ENCODE results near the gene WDR43. TPM values are rescaled to one million over a fixed set of nuclear protein-coding genes. Genes with fewer than 3 reads are reported as not detected.
A peak's percentile ranks its signal among the peaks of the same experiment; 100 is the strongest.

The WDR43 gene
- total RNA-seq (10 to 100 TPM; 14.4 to 35.9 (median 23.9) TPM), polyA plus RNA-seq (10 to 100 TPM in 1 of 2 donors, 1 to 10 TPM in 1; 4.5 to 20.6 TPM)
- long read RNA-seq, donor 1, transcript WDR43-202 (18 exons, 3,533 nt) = major isoform, 14 of 22 reads
- long read RNA-seq, donor 1, partial matches to known transcripts = 3 of 22 reads
- long read RNA-seq, donor 1, other reads (novel, unspliced or antisense) = 5 of 22 reads
- long read RNA-seq, donor 2, transcript WDR43-202 (18 exons, 3,533 nt) = major isoform, 46 of 67 reads
- long read RNA-seq, donor 2, partial matches to known transcripts = 15 of 67 reads
- long read RNA-seq, donor 2, other reads (novel, unspliced or antisense) = 6 of 67 reads
- long read RNA-seq, donor 3, transcript WDR43-202 (18 exons, 3,533 nt) = major isoform, 14 of 21 reads
- long read RNA-seq, donor 3, partial matches to known transcripts = 3 of 21 reads
- long read RNA-seq, donor 3, other reads (novel, unspliced or antisense) = 4 of 21 reads

GRCh38 chr2:28894470-28895188 lies at the start of gene WDR43:
Gene WDR43 (plus strand): TSS chr2:28894667. CDS start chr2:28894699, 32 bp downstream.
- peak in 1 of 2 donors; percentile 61 for TF ChIP-seq POLR2A (IDR thresholded peaks at IDR 0.05)
- no peak for TF ChIP-seq CTCF (IDR thresholded peaks at IDR 0.05)
- ATAC-seq = peak; percentile 98 to 100 (median 100)
- peak; percentile 97 to 99 (median 98) for DNase-seq
- 0 to 1% (median 0%) methylated on average over 17 to 79 of the region's 79 CpGs for WGBS, 4 donors
- Histone ChIP-seq H3K9me3 (peaks cover 0 to 7% (median 0%) of the 10 kb centered on the region in 12 donors), H3K27me3 (no peaks in the 10 kb centered on the region), H3K36me3 (no peaks in the 10 kb centered on the region), H3K4me3 (peak within 1 kb of the TSS; percentile 66 to 100 (median 94)), H3K4me1 (peaks cover 0 to 39% (median 26%) of the 10 kb centered on the region in 12 donors), H3K27ac (peak within 1 kb of the TSS; percentile 1 to 85 (median 73))
- intact Hi-C loops (cut with DNase I) = loop anchor here in 5 of 10 donors (1.0 to 10.0 kb wide), 3 partner anchors 24 to 330 kb away; partner anchors contain the start of gene TRMT61B (in 5 of the 5)

GRCh38 chr2:28855193-28855592 lies 39.3 kb upstream of the WDR43 start:
- intact Hi-C loops (cut with DNase I) = no loop called here
- Histone ChIP-seq H3K36me3 (peaks cover 0 to 55% (median 30%) of the 10 kb centered on the region in 9 donors), H3K4me1 (no peaks in the 10 kb centered on the region), H3K9me3 (no peaks in the 10 kb centered on the region), H3K4me3 (no peak overlapping the region), H3K27me3 (no peaks in the 10 kb centered on the region), H3K27ac (no peak overlapping the region)
- no peak for ATAC-seq
- 93 to 99% (median 98%) methylated on average over 1 of the region's 1 CpG for WGBS, 4 donors
- TF ChIP-seq POLR2A (IDR thresholded peaks at IDR 0.05) = no peak
- TF ChIP-seq CTCF (IDR thresholded peaks at IDR 0.05) = no peak
- no peak for DNase-seq

GRCh38 chr2:28855977-28856376 lies 38.5 kb upstream of the WDR43 start:
- Histone ChIP-seq H3K9me3 (no peaks in the 10 kb centered on the region), H3K27me3 (no peaks in the 10 kb centered on the region), H3K36me3 (peaks cover 0 to 55% (median 32%) of the 10 kb centered on the region in 9 donors), H3K27ac (no peak overlapping the region), H3K4me3 (no peak overlapping the region), H3K4me1 (no peaks in the 10 kb centered on the region)
- TF ChIP-seq CTCF (IDR thresholded peaks at IDR 0.05) = no peak
- no peak for TF ChIP-seq POLR2A (IDR thresholded peaks at IDR 0.05)
- DNase-seq = no peak
- intact Hi-C loops (cut with DNase I) = no loop called here
- ATAC-seq = no peak

- Histone ChIP-seq H3K4me1 (peaks cover 0 to 42% (median 20%) of the 10 kb centered on the region in 12 donors), H3K27me3 (no peaks in the 10 kb centered on the region), H3K27ac (no peak overlapping the region), H3K4me3 (peak overlapping the region in 10 of 12 donors; percentile 73 to 99 (median 84)), H3K9me3 (no peaks in the 10 kb centered on the region), H3K36me3 (peaks cover 0 to 24% (median 13%) of the 10 kb centered on the region in 9 donors)
- intact Hi-C loops (cut with DNase I) = no loop called here
- WGBS, 4 donors = 75 to 84% (median 81%) methylated on average over 12 of the region's 12 CpGs
- DNase-seq (no peak), ATAC-seq (no peak)
- no peak for TF ChIP-seq CTCF (IDR thresholded peaks at IDR 0.05)
- TF ChIP-seq POLR2A (IDR thresholded peaks at IDR 0.05) = no peak
These were observed 25.9 kb upstream of the WDR43 start for GRCh38 chr2:28868611-28869010.
